ENCODE data around the gene MEIS2. TPM values are rescaled to one million over a fixed set of nuclear protein-coding genes. Genes with fewer than 3 reads are reported as not detected.

The MEIS2 gene
- total RNA-seq, 1 donor from 2014 or later: 6.7 TPM

- no peak for DNase-seq (ENCODE audit: low read depth)
- Histone ChIP-seq H3K36me3 (ENCODE audit: control insufficient read depth, insufficient read depth, low read length) (no peaks in the 10 kb centered on the region), H3K4me3 (ENCODE audit: low read depth, low read length) (no peak overlapping the region), H3K27me3 (ENCODE audit: control insufficient read depth, insufficient read depth, low read length) (no peaks in the 10 kb centered on the region)
- TF ChIP-seq, protein P1, sequence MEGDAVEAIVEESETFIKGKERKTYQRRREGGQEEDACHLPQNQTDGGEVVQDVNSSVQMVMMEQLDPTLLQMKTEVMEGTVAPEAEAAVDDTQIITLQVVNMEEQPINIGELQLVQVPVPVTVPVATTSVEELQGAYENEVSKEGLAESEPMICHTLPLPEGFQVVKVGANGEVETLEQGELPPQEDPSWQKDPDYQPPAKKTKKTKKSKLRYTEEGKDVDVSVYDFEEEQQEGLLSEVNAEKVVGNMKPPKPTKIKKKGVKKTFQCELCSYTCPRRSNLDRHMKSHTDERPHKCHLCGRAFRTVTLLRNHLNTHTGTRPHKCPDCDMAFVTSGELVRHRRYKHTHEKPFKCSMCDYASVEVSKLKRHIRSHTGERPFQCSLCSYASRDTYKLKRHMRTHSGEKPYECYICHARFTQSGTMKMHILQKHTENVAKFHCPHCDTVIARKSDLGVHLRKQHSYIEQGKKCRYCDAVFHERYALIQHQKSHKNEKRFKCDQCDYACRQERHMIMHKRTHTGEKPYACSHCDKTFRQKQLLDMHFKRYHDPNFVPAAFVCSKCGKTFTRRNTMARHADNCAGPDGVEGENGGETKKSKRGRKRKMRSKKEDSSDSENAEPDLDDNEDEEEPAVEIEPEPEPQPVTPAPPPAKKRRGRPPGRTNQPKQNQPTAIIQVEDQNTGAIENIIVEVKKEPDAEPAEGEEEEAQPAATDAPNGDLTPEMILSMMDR (IDR thresholded peaks at IDR 0.05; ENCODE audit: insufficient read depth, low read length, poor library complexity, severe bottlenecking): no peak
Observed at GRCh38 chr15:37045859-37046740, 54.2 kb downstream of the MEIS2 start.

GRCh38 chr15:37044915-37045648 is 55.3 kb downstream of the MEIS2 start:
- no peak for DNase-seq (ENCODE audit: low read depth)
- no peaks in the 10 kb centered on the region for H3K27me3 ChIP-seq (ENCODE audit: control insufficient read depth, insufficient read depth, low read length)
- TF ChIP-seq, protein P1 (IDR thresholded peaks at IDR 0.05; ENCODE audit: insufficient read depth, low read length, poor library complexity, severe bottlenecking): no peak
- no peaks in the 10 kb centered on the region for H3K36me3 ChIP-seq (ENCODE audit: control insufficient read depth, insufficient read depth, low read length)
- H3K4me3 ChIP-seq (ENCODE audit: low read depth, low read length): no peak overlapping the region

DNA sequence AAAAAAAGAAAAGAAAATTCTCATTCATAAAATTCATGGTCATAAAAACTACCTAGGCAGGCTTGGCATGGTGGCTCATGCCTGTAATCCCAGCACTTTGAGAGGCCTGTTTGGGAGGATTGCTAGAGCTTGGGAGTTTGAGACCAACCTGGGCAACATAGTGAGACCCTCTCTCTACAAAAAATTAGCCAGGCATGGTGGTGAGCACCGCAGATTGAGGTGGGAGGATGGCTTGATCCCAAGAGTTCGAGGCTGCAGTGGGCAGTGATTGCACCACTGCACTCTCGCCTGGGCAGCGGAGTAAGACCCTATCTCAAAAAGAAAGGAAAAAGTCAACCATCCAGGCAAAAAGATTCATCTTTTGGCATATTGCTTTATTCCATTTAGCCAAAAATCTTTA is 58.5 kb downstream of the MEIS2 start:
- TF ChIP-seq, protein P1 (IDR thresholded peaks at IDR 0.05; ENCODE audit: insufficient read depth, low read length, poor library complexity, severe bottlenecking): no peak
- DNase-seq (ENCODE audit: low read depth): no peak
- Histone ChIP-seq H3K27me3 (ENCODE audit: control insufficient read depth, insufficient read depth, low read length) (no peaks in the 10 kb centered on the region), H3K4me3 (ENCODE audit: low read depth, low read length) (no peak overlapping the region), H3K36me3 (ENCODE audit: control insufficient read depth, insufficient read depth, low read length) (no peaks in the 10 kb centered on the region)

- TF ChIP-seq, protein P1 (IDR thresholded peaks at IDR 0.05; ENCODE audit: insufficient read depth, low read length, poor library complexity, severe bottlenecking): no peak
- Histone ChIP-seq H3K4me3 (ENCODE audit: low read depth, low read length) (no peak overlapping the region), H3K36me3 (ENCODE audit: control insufficient read depth, insufficient read depth, low read length) (no peaks in the 10 kb centered on the region), H3K27me3 (ENCODE audit: control insufficient read depth, insufficient read depth, low read length) (no peaks in the 10 kb centered on the region)
- DNase-seq (ENCODE audit: low read depth): no peak
Observed at GRCh38 chr15:37041042-37041441, 59.3 kb downstream of the MEIS2 start.

- Histone ChIP-seq H3K27me3 (ENCODE audit: control insufficient read depth, insufficient read depth, low read length) (no peaks in the 10 kb centered on the region), H3K36me3 (ENCODE audit: control insufficient read depth, insufficient read depth, low read length) (no peaks in the 10 kb centered on the region), H3K4me3 (ENCODE audit: low read depth, low read length) (no peak overlapping the region)
- DNase-seq (ENCODE audit: low read depth): no peak
- TF ChIP-seq, protein P1 (IDR thresholded peaks at IDR 0.05; ENCODE audit: insufficient read depth, low read length, poor library complexity, severe bottlenecking): no peak
Observed at GRCh38 chr15:37040072-37040742, 60.1 kb downstream of the MEIS2 start.

All from kidney epithelial cell (primary cell).